GM18526 (cell line): Measurements from ENCODE around the gene PFKM.

Experiments
- POLR2A ChIP-seq: IDR thresholded peaks from 3 replicates; pipeline ENCODE4 v1.6.1; 2011; ENCODE audit not compliant: insufficient read length; ENCODE audit errors: extremely low read depth

PFKM gene

GRCh38 chr12:48105321-48105866 is 13.8 kb upstream of the PFKM start:
- no peak for TF ChIP-seq POLR2A

- TF ChIP-seq POLR2A, result peak; percentile 42
Measured at GRCh38 chr12:48105867-48106680, 13.1 kb upstream of the PFKM start, which contains the start of gene SENP1. SENP1 (minus strand) TSS chr12:48106079; CDS start chr12:48101472, 4,607 bp downstream.

DNA sequence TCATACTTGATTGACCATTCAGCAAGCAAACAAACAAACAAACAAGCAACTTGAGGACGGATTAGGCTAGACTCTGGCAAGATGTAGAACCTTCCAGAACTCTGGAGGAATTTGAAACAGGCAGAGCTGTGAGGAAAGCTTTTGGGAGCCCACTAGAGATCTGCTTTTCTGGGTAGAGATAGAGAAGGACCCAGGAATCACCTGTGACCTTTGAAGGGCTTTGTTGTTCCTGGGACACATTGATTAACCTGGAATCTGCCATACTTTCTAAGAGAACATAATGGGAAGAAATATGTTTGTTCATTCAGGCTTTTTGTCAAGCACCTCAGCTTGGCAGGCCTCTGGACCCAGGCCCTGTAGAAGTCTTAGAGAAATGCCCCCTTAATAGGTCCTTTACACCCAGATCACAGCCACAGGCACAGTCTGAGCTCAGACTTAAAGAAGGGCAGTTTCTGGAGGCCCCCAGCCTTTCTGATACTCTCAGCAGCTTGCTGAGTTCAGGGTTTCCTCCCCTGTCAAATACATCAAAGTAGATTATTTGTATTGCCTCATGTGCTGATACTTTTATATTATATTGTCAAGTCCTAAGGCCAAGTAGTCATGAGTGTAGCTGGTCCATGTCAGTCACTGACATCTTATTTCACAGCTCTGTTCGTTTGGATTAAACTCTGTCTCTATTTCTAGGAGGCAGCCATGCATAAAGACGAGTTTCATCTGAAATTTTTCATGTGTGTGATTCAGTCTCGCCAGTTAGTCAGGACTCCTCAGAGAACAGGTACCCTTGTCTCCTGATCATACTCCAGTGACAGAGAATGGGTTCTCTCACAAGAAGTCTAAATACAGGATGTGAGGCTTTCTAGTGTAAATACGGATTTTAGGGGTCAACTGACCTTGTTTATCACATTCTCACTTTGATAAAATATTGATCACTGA is 12.2 kb upstream of the PFKM start:
- TF ChIP-seq POLR2A, result no peak

DNA sequence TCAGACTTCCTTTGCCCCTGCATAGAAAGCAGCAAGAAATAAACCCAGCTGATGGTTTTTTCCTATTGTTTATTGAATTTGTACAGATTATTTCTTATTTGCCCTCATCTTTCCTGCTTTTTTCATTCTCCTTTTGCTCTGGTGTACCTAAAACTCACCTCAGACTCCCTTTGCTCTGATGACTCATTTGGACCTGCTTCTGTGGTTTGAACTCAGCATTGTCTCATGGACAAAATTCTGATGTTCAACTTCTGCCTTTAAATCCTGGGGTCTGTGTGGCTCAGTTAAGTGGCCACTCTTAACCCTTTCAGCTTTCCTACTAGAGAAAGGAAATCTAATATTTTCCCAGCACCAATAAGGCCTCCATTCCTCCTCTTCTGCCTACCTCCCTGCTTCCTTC is 9.7 kb upstream of the PFKM start:
- no peak for TF ChIP-seq POLR2A

- no peak for TF ChIP-seq POLR2A
Measured at GRCh38 chr12:48110691-48111311, 8.4 kb upstream of the PFKM start.

DNA sequence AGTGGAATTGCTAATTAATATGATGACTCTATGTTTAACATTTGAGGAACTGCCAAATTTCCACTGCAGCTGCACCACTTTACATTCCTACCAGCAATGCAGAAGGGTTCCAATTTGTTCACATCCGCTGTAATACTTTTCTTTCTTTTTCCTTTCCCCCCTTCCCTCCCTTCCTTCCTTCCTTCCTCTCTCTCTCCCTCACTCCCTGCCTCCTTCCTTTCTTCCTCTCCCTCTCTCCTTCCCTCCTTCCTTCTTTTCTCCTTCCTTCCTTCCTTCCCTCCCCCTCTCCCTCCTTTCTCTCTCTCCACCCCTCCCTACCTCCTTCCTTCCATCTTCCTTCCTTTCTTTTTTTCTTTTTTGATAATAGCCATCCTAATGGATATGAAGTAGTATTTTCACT is 3.2 kb upstream of the PFKM start:
- no peak for TF ChIP-seq POLR2A

GRCh38 chr12:48118284-48118871 is 786 bp upstream of the PFKM start:
- no peak for TF ChIP-seq POLR2A

DNA sequence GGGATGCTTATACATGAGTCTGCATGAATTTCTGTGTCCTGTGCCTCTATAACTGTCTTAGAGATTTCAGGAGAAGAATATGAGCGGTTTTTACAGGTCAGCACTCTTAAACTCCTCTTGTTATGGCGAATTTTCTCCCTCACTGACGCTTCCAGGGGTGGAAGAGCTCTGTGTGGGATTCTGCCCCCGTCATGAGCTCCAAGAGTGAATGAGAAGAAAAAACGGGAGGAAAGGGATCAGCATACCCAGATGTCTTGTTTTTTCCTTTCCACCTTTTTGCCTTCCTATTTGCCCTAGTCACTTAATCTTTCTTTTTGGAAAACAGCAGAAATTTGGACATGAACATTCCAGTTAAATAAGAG is 651 bp downstream of the PFKM start:
- TF ChIP-seq POLR2A, result no peak

DNA sequence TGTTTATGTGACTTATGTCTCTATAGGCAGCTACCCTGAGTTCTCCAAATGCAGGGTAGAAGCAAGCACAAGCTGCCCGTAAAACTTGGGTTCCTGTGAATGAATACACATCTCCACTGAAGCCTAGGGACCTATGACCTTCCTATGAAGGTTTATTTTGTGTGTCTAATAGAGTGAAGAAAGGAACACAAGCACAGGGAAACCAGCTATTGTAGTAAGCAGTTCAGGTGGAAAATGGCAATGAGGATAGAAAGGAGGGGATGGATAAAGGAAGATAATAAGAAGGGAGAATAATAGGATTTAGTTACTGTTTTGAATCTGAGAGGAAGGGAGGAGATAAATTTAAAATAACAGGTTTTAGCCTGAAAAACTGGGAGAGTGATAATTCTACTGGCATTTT is 2.4 kb downstream of the PFKM start:
- no peak for TF ChIP-seq POLR2A

- TF ChIP-seq POLR2A, result no peak
Measured at GRCh38 chr12:48122065-48122834, 3.1 kb downstream of the PFKM start.

- no peak for TF ChIP-seq POLR2A
Measured at GRCh38 chr12:48123169-48123568, 4.0 kb downstream of the PFKM start.

DNA sequence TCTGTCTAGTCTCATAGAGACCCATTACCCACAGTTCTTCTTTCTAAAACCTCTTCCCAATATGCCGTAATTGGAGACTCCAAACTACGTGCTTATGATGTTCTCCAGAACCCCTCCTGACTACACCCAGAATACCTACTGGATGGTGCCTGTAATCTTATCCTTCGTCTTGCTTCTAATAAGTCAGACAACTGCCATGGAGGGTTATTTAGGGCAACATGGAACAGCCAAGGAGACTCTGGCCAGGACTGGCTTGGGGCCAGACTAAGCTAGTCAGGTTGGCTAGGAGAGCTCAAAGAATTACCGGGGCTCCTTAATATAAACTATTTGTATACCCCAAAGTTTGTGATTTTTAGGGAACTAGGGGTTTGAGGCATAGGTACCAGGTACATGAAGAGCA is 6.8 kb downstream of the PFKM start:
- TF ChIP-seq POLR2A, result no peak

- TF ChIP-seq POLR2A, result no peak
Measured at GRCh38 chr12:48126953-48127630, 7.9 kb downstream of the PFKM start.

- TF ChIP-seq POLR2A, result no peak
Measured at GRCh38 chr12:48128800-48129199, 9.6 kb downstream of the PFKM start.
